ENCODE data around the gene NSUN5.

NSUN5 gene

DNA sequence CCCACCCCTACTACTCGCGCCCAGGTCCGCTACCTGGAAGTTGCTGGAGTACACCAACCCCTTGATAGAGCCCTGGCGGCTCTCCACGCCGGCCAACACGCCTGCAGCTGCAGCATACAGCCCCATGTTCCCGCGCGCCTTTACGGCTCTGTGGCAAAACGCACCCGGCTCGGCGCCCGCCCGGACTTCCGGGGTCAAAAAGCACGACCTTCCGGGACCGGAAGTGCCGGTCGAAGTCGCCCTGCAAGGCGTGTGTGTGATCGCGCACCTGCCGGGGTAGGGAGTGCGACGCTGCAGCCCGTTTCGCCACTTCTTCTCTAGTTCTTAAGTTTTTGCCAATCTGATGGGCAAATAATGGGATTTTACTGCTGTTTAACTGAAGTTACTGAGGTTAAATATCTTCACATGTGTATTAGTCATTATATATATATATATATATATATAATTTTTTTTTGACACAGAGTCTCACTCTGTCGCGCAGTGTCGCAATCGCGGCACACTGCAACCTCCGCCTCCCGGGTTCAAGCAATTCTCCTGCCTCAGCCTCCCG, at the start of gene NSUN5:
NSUN5 (minus strand) TSS at position 162 of the 550 bp plus-strand sequence; CDS start at position 126, 36 bp downstream.
- no peak for TF ChIP-seq EZH2phosphoT487 (conservative IDR thresholded peaks at IDR 0.05; ENCODE audit: low read length)
- TF ChIP-seq, protein P1, sequence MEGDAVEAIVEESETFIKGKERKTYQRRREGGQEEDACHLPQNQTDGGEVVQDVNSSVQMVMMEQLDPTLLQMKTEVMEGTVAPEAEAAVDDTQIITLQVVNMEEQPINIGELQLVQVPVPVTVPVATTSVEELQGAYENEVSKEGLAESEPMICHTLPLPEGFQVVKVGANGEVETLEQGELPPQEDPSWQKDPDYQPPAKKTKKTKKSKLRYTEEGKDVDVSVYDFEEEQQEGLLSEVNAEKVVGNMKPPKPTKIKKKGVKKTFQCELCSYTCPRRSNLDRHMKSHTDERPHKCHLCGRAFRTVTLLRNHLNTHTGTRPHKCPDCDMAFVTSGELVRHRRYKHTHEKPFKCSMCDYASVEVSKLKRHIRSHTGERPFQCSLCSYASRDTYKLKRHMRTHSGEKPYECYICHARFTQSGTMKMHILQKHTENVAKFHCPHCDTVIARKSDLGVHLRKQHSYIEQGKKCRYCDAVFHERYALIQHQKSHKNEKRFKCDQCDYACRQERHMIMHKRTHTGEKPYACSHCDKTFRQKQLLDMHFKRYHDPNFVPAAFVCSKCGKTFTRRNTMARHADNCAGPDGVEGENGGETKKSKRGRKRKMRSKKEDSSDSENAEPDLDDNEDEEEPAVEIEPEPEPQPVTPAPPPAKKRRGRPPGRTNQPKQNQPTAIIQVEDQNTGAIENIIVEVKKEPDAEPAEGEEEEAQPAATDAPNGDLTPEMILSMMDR (IDR thresholded peaks at IDR 0.05; ENCODE audit: insufficient read depth, low read length, poor library complexity, severe bottlenecking), result no peak
- no peaks in the 10 kb centered on the region for H3K27me3 ChIP-seq (ENCODE audit: low read length)
- H4K20me1 ChIP-seq (ENCODE audit: low read depth, low read length), result no peaks in the 10 kb centered on the region
- no peaks in the 10 kb centered on the region for H3F3A ChIP-seq (ENCODE audit: insufficient read depth)
- H3K27ac ChIP-seq (ENCODE audit: low read depth, low read length), result peak within 1 kb of the TSS; percentile 67
- H3K9ac ChIP-seq (ENCODE audit: low read length), result peak within 1 kb of the TSS; percentile 75
- H3K4me3 ChIP-seq (ENCODE audit: insufficient read depth, low read length, poor library complexity, severe bottlenecking), result peak within 1 kb of the TSS; percentile 86
- no peaks in the 10 kb centered on the region for H3K36me3 ChIP-seq (ENCODE audit: low read length)
- H3K4me2 ChIP-seq (ENCODE audit: low read depth, low read length, poor library complexity, severe bottlenecking), result peak within 1 kb of the TSS; percentile 63
- peak within 1 kb of the TSS; percentile 56 for H2AFZ ChIP-seq (ENCODE audit: low read depth, low read length, severe bottlenecking)
- no peaks in the 10 kb centered on the region for H3K9me3 ChIP-seq (ENCODE audit: insufficient read depth, low read length)
- peaks cover 25% of the 10 kb centered on the region for H3K79me2 ChIP-seq (ENCODE audit: insufficient read depth, low read length)
- H3K9me2 ChIP-seq (replicated peaks; ENCODE audit: insufficient read depth, low read length), result no peaks in the 10 kb centered on the region

- H4K20me1 ChIP-seq (ENCODE audit: low read depth, low read length), result no peaks in the 10 kb centered on the region
- no peaks in the 10 kb centered on the region for H3K9me3 ChIP-seq (ENCODE audit: insufficient read depth, low read length)
- H2AFZ ChIP-seq (ENCODE audit: low read depth, low read length, severe bottlenecking), result no peak overlapping the region
- H3F3A ChIP-seq (ENCODE audit: insufficient read depth), result no peaks in the 10 kb centered on the region
- no peak overlapping the region for H3K4me3 ChIP-seq (ENCODE audit: insufficient read depth, low read length, poor library complexity, severe bottlenecking)
- H3K79me2 ChIP-seq (ENCODE audit: insufficient read depth, low read length), result no peaks in the 10 kb centered on the region
- no peaks in the 10 kb centered on the region for H3K27me3 ChIP-seq (ENCODE audit: low read length)
- TF ChIP-seq, protein P1 (IDR thresholded peaks at IDR 0.05; ENCODE audit: insufficient read depth, low read length, poor library complexity, severe bottlenecking), result no peak
- no peak for TF ChIP-seq EZH2phosphoT487 (conservative IDR thresholded peaks at IDR 0.05; ENCODE audit: low read length)
- H3K36me3 ChIP-seq (ENCODE audit: low read length), result no peaks in the 10 kb centered on the region
- H3K4me2 ChIP-seq (ENCODE audit: low read depth, low read length, poor library complexity, severe bottlenecking), result no peak overlapping the region
- H3K27ac ChIP-seq (ENCODE audit: low read depth, low read length), result no peak overlapping the region
- H3K9me2 ChIP-seq (replicated peaks; ENCODE audit: insufficient read depth, low read length), result no peaks in the 10 kb centered on the region
- no peak overlapping the region for H3K9ac ChIP-seq (ENCODE audit: low read length)
Measured at GRCh38 chr7:73356159-73356558, 47.5 kb upstream of the NSUN5 start.

DNA sequence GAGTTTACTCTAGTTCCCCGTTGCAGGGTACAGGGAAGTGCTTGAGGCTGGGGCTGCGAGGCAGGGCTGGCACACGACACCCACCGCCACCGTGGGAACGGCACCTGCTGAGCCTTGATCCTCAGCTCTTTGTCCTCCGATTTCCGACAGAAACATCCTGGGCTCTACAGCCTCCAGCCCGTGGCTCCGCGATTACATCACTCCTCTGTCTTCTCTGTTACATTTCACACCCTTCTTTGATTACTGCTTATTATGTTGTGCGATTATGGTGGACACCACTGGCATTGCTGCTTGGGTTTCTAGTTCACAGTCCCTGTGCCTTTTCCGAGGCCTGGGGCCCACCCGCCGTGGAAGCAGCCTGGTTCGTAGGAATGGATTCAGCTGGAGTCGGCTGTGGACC, 46.2 kb upstream of the NSUN5 start:
- Histone ChIP-seq H3K9me2 (replicated peaks; ENCODE audit: insufficient read depth, low read length) (no peaks in the 10 kb centered on the region), H3K36me3 (ENCODE audit: low read length) (no peaks in the 10 kb centered on the region), H3F3A (ENCODE audit: insufficient read depth) (no peaks in the 10 kb centered on the region), H3K79me2 (ENCODE audit: insufficient read depth, low read length) (no peaks in the 10 kb centered on the region), H3K27me3 (ENCODE audit: low read length) (no peaks in the 10 kb centered on the region), H3K4me2 (ENCODE audit: low read depth, low read length, poor library complexity, severe bottlenecking) (no peak overlapping the region), H3K4me3 (ENCODE audit: insufficient read depth, low read length, poor library complexity, severe bottlenecking) (no peak overlapping the region), H4K20me1 (ENCODE audit: low read depth, low read length) (no peaks in the 10 kb centered on the region), H3K9me3 (ENCODE audit: insufficient read depth, low read length) (no peaks in the 10 kb centered on the region), H3K27ac (ENCODE audit: low read depth, low read length) (no peak overlapping the region), H3K9ac (ENCODE audit: low read length) (no peak overlapping the region), H2AFZ (ENCODE audit: low read depth, low read length, severe bottlenecking) (no peak overlapping the region)
- no peak for TF ChIP-seq EZH2phosphoT487 (conservative IDR thresholded peaks at IDR 0.05; ENCODE audit: low read length)
- TF ChIP-seq, protein P1 (IDR thresholded peaks at IDR 0.05; ENCODE audit: insufficient read depth, low read length, poor library complexity, severe bottlenecking), result no peak

Measured in SU-DHL-6 (cell line).